ENCODE results near the gene SLC2A13. TPM values are rescaled to one million over a fixed set of nuclear protein-coding genes. Genes with fewer than 3 reads are reported as not detected.

Gene SLC2A13
- total RNA-seq, 2 donors from 2014 or later: 5.9 to 13.7 TPM

- TF ChIP-seq CTCF (IDR thresholded peaks at IDR 0.05): no peak
- no peak for TF ChIP-seq POLR2AphosphoS5 (IDR thresholded peaks at IDR 0.05)
- TF ChIP-seq POLR2A (IDR thresholded peaks at IDR 0.05): no peak
- Histone ChIP-seq H3K4me1 (replicated peaks) (no peaks in the 10 kb centered on the region), H3K27ac (no peak overlapping the region), H3K9me3 (no peaks in the 10 kb centered on the region), H3K36me3 (no peaks in the 10 kb centered on the region), H3K27me3 (replicated peaks; ENCODE audit: insufficient read depth) (no peaks in the 10 kb centered on the region), H3K4me3 (no peak overlapping the region)
- whole genome bisulfite sequencing: 65% methylated on average over 2 of the region's 2 CpGs
- no peak for DNase-seq (ENCODE audit: low spot score)
- intact Hi-C loops (cut with DNase I): no loop called here
Measured at GRCh38 chr12:39966721-39967120, 139.2 kb downstream of the SLC2A13 start.

GRCh38 chr12:39966256-39966655, 139.6 kb downstream of the SLC2A13 start:
- Histone ChIP-seq H3K9me3 (no peaks in the 10 kb centered on the region), H3K27ac (no peak overlapping the region), H3K27me3 (replicated peaks; ENCODE audit: insufficient read depth) (no peaks in the 10 kb centered on the region), H3K36me3 (no peaks in the 10 kb centered on the region), H3K4me3 (no peak overlapping the region), H3K4me1 (replicated peaks) (no peaks in the 10 kb centered on the region)
- intact Hi-C loops (cut with DNase I): no loop called here
- DNase-seq (ENCODE audit: low spot score): no peak
- TF ChIP-seq POLR2AphosphoS5 (IDR thresholded peaks at IDR 0.05): no peak
- no peak for TF ChIP-seq POLR2A (IDR thresholded peaks at IDR 0.05)
- no peak for TF ChIP-seq CTCF (IDR thresholded peaks at IDR 0.05)
- WGBS: 79% methylated on average over 2 of the region's 2 CpGs

DNA sequence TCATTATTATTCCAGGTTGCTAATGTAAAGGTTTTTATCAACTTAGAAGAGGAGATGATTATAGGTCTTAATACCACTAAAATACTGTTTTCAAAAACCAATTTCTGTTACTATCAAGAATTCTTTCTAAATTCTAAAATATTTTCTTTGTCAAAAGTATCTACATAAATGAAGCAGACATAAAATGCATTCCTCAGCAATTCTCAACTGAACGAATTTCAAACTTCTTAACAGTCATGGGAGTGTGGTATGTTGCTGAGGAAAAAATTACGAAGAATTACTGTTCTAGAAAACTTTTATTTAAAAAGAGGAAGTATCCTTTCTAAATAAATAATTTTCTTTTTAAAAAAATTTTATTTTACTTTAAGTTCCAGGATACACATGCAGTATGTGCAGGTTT, 146.4 kb downstream of the SLC2A13 start:
- 89% methylated on average over 2 of the region's 2 CpGs for WGBS
- intact Hi-C loops (cut with DNase I): no loop called here

GRCh38 chr12:39959031-39959430, 146.8 kb downstream of the SLC2A13 start:
- no peaks in the 10 kb centered on the region for H3K4me1 ChIP-seq (replicated peaks)
- H3K27ac ChIP-seq: no peak overlapping the region
- H3K4me3 ChIP-seq: no peak overlapping the region
- no peak for TF ChIP-seq POLR2AphosphoS5 (IDR thresholded peaks at IDR 0.05)
- no peak for TF ChIP-seq POLR2A (IDR thresholded peaks at IDR 0.05)
- no peak for TF ChIP-seq CTCF (IDR thresholded peaks at IDR 0.05)
- intact Hi-C loops (cut with DNase I): no loop called here
- 91% methylated on average over 2 of the region's 2 CpGs for WGBS
- H3K27me3 ChIP-seq (replicated peaks; ENCODE audit: insufficient read depth): no peaks in the 10 kb centered on the region
- no peak for DNase-seq (ENCODE audit: low spot score)
- H3K9me3 ChIP-seq: no peaks in the 10 kb centered on the region
- H3K36me3 ChIP-seq: no peaks in the 10 kb centered on the region

More for the DNA sequence above, 146.4 kb downstream of the SLC2A13 start:
- TF ChIP-seq POLR2A (IDR thresholded peaks at IDR 0.05) (no peak), CTCF (IDR thresholded peaks at IDR 0.05) (no peak), POLR2AphosphoS5 (IDR thresholded peaks at IDR 0.05) (no peak)
- no peak overlapping the region for H3K27ac ChIP-seq
- no peaks in the 10 kb centered on the region for H3K4me1 ChIP-seq (replicated peaks)
- H3K4me3 ChIP-seq: no peak overlapping the region
- H3K27me3 ChIP-seq (replicated peaks; ENCODE audit: insufficient read depth): no peaks in the 10 kb centered on the region
- DNase-seq (ENCODE audit: low spot score): no peak
- no peaks in the 10 kb centered on the region for H3K9me3 ChIP-seq
- H3K36me3 ChIP-seq: no peaks in the 10 kb centered on the region

DNA sequence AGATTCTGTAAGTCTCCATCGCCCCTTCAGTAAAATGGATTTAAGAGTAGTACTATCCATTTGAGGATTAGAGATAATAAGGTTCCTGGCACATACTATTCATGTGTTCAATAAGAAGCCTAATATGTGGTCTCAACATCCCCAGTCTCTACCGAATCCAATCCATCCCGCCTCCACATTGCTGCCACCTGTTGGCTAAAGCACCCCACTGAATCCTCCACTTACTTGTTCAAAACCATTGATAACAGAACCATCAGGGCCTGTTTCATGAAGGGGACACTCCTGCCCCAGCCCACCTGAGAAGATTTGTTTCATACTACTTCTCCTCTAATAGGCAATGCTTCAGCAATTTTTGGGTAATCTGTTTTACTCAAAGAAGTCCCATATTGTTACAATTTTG, 147.5 kb downstream of the SLC2A13 start:
- H3K27me3 ChIP-seq (replicated peaks; ENCODE audit: insufficient read depth): no peaks in the 10 kb centered on the region
- 88% methylated on average over 3 of the region's 3 CpGs for WGBS
- no peak overlapping the region for H3K4me3 ChIP-seq
- intact Hi-C loops (cut with DNase I): no loop called here
- H3K36me3 ChIP-seq: no peaks in the 10 kb centered on the region
- no peak for TF ChIP-seq CTCF (IDR thresholded peaks at IDR 0.05)
- no peak for TF ChIP-seq POLR2A (IDR thresholded peaks at IDR 0.05)
- no peak for TF ChIP-seq POLR2AphosphoS5 (IDR thresholded peaks at IDR 0.05)
- no peaks in the 10 kb centered on the region for H3K4me1 ChIP-seq (replicated peaks)
- DNase-seq (ENCODE audit: low spot score): no peak
- H3K27ac ChIP-seq: no peak overlapping the region
- H3K9me3 ChIP-seq: no peaks in the 10 kb centered on the region
